Erythroblast (primary cell): ENCODE data around the gene CCT4.

Source experiments
- GATA1 ChIP-seq: IDR thresholded peaks from 2 replicates; pipeline ENCODE4 v1.6.1; 2011; ENCODE audit warnings: low read depth, mild to moderate bottlenecking, control low read depth, low read length, moderate library complexity
- POLR2A ChIP-seq: IDR thresholded peaks from 2 replicates; pipeline ENCODE4 v1.6.1; 2011; ENCODE audit warnings: mild to moderate bottlenecking, low read length

GRCh38 chr2:61882850-61883249 lies 5.6 kb downstream of the CCT4 start:
- TF ChIP-seq POLR2A, result no peak
- no peak for TF ChIP-seq GATA1
